ENCODE results near the gene SLC9C1.

- TF ChIP-seq GATA2 (IDR thresholded peaks at IDR 0.05; ENCODE audit: low read depth, low read length) (no peak), GATA3 (IDR thresholded peaks at IDR 0.05; ENCODE audit: low read depth, low read length) (no peak)
Measured at GRCh38 chr3:112129925-112130637, 163.9 kb downstream of the SLC9C1 start.

Measured in SH-SY5Y (cell line).